Measurements from ENCODE around the gene KIRREL1.

Gene KIRREL1

DNA sequence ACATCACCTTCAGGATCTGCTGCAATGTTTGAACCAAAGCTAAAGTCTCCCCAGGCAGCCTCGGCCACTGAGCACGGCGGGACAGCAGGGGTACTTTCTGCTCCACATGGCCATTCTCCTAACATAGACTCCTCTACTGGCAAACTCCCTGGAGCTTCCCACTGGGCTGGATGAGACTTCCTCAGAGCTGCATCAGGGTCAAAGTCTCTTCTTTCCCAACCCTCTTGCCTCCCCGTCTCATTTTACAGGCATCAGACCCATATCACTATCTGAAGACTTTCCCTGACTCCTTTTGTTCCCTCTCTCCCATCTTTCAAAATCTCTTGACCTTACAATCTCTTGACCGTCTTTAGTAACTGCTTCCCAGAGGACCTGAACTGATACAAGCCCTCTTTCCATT is 42.2 kb upstream of the KIRREL1 start:
- TF ChIP-seq REST (IDR thresholded peaks at IDR 0.05; ENCODE audit: insufficient read depth in 1 of 2, low read depth in 2 of 2, low read length in 2 of 2) (no peak), SIN3A (IDR thresholded peaks at IDR 0.05; ENCODE audit: borderline replicate concordance, insufficient read depth, low read length) (no peak), POLR2AphosphoS5 (IDR thresholded peaks at IDR 0.05; ENCODE audit: low read depth, low read length) (no peak), TAF1 (IDR thresholded peaks at IDR 0.05; ENCODE audit: borderline replicate concordance, insufficient read depth, low read length) (no peak), FOXP2 (optimal IDR thresholded peaks at IDR 0.05; ENCODE audit: borderline replicate concordance, extremely low read depth, extremely low read length, insufficient read depth) (no peak)

GRCh38 chr1:157952601-157953000 is 40.8 kb upstream of the KIRREL1 start:
- TF ChIP-seq SIN3A (IDR thresholded peaks at IDR 0.05; ENCODE audit: borderline replicate concordance, insufficient read depth, low read length), result no peak
- no peak for TF ChIP-seq REST (IDR thresholded peaks at IDR 0.05; ENCODE audit: insufficient read depth in 1 of 2, low read depth in 2 of 2, low read length in 2 of 2)
- no peak for TF ChIP-seq TAF1 (IDR thresholded peaks at IDR 0.05; ENCODE audit: borderline replicate concordance, insufficient read depth, low read length)
- no peak for TF ChIP-seq POLR2AphosphoS5 (IDR thresholded peaks at IDR 0.05; ENCODE audit: low read depth, low read length)
- no peak for TF ChIP-seq FOXP2 (optimal IDR thresholded peaks at IDR 0.05; ENCODE audit: borderline replicate concordance, extremely low read depth, extremely low read length, insufficient read depth)

DNA sequence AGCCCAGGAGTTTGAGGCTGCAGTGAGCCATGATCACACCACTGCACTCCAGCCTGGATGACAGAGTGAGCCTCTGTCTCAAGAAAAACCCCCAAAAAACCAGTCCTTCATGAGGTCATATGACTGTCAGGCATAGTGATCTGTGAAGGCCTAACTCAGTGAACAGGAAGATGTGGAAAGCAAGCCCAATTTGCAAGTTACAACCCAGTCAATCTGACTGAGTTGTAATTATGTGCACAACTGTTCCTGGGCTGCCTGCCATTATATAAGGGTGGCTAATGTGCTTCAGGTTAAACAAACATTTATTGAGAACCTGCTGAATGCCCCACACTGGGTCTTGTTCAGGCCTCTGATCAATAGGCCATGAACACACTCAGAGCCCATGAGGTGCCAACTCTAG is 38.2 kb upstream of the KIRREL1 start:
- TF ChIP-seq TAF1 (IDR thresholded peaks at IDR 0.05; ENCODE audit: borderline replicate concordance, insufficient read depth, low read length), result no peak
- no peak for TF ChIP-seq FOXP2 (optimal IDR thresholded peaks at IDR 0.05; ENCODE audit: borderline replicate concordance, extremely low read depth, extremely low read length, insufficient read depth)
- no peak for TF ChIP-seq REST (IDR thresholded peaks at IDR 0.05; ENCODE audit: insufficient read depth in 1 of 2, low read depth in 2 of 2, low read length in 2 of 2)
- TF ChIP-seq SIN3A (IDR thresholded peaks at IDR 0.05; ENCODE audit: borderline replicate concordance, insufficient read depth, low read length), result no peak
- no peak for TF ChIP-seq POLR2AphosphoS5 (IDR thresholded peaks at IDR 0.05; ENCODE audit: low read depth, low read length)

GRCh38 chr1:157955857-157956256 is 37.6 kb upstream of the KIRREL1 start:
- TF ChIP-seq FOXP2 (optimal IDR thresholded peaks at IDR 0.05; ENCODE audit: borderline replicate concordance, extremely low read depth, extremely low read length, insufficient read depth) (no peak), SIN3A (IDR thresholded peaks at IDR 0.05; ENCODE audit: borderline replicate concordance, insufficient read depth, low read length) (no peak), TAF1 (IDR thresholded peaks at IDR 0.05; ENCODE audit: borderline replicate concordance, insufficient read depth, low read length) (no peak), POLR2AphosphoS5 (IDR thresholded peaks at IDR 0.05; ENCODE audit: low read depth, low read length) (no peak), REST (IDR thresholded peaks at IDR 0.05; ENCODE audit: insufficient read depth in 1 of 2, low read depth in 2 of 2, low read length in 2 of 2) (no peak)

DNA sequence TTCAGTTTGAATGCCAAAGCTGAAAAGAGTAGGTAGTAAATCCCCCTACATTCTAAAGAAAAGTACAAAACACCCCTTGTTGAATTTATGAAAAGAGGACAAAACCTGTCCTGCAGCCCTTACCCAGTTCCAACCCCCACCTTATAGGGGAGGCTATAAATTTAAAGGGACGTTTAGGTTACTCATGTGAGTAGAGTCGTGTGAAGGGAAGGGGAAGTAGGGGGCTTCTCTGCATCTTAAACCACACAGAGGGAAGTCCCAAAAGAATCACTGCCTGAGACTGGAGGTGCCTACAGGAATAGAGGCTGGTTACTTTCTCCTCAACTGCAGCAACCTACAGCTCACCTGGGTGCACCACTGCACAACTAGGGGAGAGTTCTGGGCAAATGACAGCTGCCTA is 36.7 kb upstream of the KIRREL1 start:
- TF ChIP-seq TAF1 (IDR thresholded peaks at IDR 0.05; ENCODE audit: borderline replicate concordance, insufficient read depth, low read length) (no peak), SIN3A (IDR thresholded peaks at IDR 0.05; ENCODE audit: borderline replicate concordance, insufficient read depth, low read length) (no peak), FOXP2 (optimal IDR thresholded peaks at IDR 0.05; ENCODE audit: borderline replicate concordance, extremely low read depth, extremely low read length, insufficient read depth) (no peak), POLR2AphosphoS5 (IDR thresholded peaks at IDR 0.05; ENCODE audit: low read depth, low read length) (no peak), REST (IDR thresholded peaks at IDR 0.05; ENCODE audit: insufficient read depth in 1 of 2, low read depth in 2 of 2, low read length in 2 of 2) (no peak)
